Measurements from ENCODE around the gene UVSSA.

The UVSSA gene

DNA sequence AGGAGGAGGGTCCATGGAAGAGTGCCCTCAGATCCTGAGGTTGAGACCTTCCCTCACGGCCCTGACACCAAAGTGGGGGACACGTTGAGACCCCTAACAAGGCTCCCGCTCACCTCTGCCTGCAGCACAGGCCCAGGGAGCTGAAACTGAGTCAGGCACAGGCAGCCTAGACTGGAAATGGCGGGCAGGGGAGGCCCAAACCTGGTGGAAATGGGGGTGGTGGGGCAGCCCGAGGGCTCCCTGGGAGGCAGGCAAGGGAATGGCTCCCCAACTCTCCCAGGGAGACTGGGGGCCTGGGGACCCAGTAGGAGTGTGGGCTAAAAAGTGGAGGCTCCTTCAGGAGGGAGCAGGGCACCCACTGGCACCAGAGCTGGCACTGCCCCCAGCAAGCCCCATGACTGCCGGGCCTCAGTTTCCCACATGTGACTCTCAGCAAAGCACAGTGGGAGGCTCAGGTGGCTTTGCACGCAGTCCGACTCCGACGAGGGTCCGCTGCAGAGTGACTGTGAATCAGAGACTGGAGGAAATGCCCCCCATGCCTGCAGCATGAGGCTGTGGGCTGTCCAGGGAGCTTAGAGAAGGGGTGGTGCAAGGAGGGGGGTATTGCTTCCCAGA is 53.3 kb downstream of the UVSSA start:
- no peak for DNase-seq

- no peak for DNase-seq
These were observed 53.9 kb downstream of the UVSSA start for GRCh38 chr4:1400831-1401408.

DNA sequence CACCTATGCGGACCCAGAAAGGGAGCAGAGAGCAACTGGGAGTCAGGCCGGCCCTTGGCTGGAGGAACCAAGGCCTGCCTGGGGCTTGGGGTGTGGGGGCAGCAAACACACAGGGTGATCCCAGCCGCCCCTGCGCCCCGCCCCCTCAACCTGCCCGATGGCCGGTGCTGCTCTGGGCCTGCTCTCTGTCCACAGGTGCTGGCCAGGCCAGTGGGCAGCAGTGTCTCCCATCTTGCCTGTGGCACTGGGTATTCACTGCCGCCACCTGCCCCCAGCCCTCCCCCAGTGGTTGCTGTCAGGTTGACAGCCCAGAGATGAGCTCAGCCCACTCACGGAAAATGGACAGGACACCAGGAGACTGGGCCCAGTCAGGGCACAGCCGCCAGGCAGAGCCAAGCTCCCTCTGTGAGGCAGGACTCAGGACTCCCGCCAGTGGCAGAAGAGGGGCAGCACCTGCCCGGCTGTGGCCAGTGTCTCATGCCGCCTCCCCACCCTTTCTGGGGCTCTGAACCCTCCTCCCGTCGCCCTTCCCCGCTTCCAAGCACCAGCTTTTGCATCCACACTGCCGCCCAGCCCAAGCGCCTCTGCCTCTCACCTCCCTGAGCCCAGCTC is 54.5 kb downstream of the UVSSA start:
- no peak for DNase-seq

DNA sequence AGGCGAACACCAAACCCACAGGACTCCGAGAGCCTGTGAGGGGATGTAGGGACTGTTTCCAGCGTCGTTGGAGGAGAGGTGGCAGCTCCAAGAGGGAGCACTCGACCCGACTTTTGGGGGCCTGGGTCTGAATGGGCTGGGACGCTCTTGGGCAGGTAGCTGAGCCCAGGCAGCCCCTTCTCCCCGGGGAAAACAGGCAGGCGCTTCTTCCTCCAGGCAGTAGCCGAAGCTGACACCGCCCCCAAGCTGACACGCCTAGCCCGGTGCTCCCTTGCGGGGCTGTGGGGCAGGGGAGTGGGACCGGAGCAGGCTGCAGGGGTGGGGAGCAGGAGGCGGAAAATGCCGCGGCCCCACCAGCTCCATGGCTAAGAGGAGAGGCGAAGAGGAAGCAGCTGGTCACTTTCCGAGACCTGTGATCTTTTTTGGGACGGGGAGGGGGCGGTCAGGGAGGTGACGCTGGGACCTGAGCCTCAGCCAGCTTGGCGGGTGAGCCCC is 55.1 kb downstream of the UVSSA start:
- DNase-seq = no peak

- no peak for DNase-seq
These were observed 55.6 kb downstream of the UVSSA start for GRCh38 chr4:1402516-1403091.

GRCh38 chr4:1403177-1403583 is 56.2 kb downstream of the UVSSA start:
- DNase-seq = no peak

- DNase-seq = no peak
These were observed 56.9 kb downstream of the UVSSA start for GRCh38 chr4:1403591-1404572.

- no peak for DNase-seq
These were observed 57.7 kb downstream of the UVSSA start for GRCh38 chr4:1404573-1405253.

DNA sequence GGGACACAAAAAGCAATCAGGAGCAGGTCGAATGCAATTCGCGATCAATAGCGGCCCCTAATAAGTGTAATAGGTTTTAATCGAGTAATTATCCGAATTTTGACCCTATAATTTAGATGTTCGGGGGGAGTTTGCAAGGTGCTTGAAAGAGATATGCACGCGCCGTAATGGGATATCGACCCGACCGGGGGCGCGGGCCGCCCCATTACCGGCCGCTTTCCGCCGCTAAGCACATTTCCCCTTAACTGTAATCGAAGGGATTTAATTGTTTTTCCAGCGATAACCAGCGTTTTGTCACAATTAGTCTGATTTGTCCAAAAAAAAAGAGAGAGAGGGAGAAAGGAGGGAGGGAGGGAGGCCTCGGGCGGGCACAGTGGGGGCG is 58.2 kb downstream of the UVSSA start:
- DNase-seq = no peak

DNA sequence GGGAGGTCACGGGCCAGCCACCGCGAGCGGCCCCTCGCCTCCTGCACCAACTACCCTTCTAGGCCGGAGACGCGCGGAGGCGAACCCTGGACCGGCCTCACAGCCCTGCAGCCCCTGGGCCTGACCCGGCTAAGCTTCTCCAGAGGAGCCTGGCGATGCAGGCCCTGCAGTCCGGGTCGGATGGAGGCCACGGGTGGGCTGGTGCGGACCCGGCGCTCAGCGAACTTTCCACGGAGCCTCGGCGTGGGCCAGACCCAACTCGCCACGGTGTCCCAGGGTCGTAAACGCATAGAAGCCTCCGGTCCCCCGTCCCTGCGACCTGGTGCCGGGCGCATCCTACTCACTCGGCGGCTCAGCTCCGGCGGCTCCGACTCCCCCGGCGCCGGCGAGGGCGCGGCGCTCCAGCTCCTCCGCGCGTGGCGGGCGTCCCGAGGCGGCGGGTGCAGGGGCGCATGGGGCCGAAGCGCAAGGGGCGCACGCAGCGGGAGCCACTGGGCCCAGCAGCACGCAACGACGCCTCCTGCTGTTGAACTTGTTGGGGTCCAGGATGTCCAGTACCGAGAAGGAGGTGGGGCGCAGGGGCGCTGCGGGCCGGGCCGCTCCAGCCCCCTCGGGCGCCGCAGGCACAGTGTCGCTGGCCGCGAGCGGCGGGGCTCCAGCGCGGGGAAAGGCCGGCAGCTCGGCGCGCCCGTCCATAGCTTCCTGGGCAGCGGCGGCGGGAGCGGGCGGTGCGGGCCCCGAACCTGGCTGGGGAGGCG is 58.8 kb downstream of the UVSSA start:
- no peak for DNase-seq

GRCh38 chr4:1406394-1406980 is 59.5 kb downstream of the UVSSA start, which contains the start of gene NKX1-1:
TSS of gene NKX1-1 (minus strand) at chr4:1406442. CDS start at chr4:1406442, 0 bp downstream.
- DNase-seq = no peak

GRCh38 chr4:1406981-1407656 is 60.1 kb downstream of the UVSSA start:
- no peak for DNase-seq

DNA sequence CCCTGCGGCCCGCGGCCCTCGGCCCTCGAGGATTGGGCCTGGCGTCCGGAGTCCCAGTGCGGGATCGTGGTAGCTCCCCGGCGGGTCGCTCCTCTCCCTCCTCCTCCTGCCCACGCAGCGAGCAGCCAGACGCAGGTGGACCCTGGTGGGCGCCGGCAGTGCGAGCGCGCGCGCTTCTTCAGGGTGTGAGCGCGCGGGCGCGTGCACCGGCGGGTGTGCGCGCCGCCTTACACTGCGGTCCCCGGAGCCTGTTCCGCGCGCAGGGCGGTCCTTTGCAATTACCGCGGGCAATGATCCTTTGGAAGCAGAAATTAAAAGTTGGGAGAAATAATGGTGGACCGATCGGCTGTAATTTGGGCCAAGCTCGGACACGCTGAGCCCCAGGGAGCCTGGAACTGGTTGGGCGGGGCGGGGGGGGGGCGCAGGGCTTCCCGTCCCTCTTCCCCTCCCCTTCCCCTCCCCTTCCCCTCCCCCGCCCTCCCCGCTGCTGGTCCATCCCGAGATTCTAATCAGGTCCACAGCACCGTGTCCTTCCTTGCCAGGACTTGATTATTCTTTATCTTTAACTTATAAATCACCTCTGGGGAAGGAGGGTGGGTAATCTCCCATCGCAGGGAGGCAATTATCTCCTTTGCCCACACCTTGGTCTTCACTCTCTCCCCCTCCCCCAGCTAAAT is 60.8 kb downstream of the UVSSA start:
- no peak for DNase-seq

GRCh38 chr4:1408418-1408817 is 61.4 kb downstream of the UVSSA start:
- DNase-seq = no peak

DNA sequence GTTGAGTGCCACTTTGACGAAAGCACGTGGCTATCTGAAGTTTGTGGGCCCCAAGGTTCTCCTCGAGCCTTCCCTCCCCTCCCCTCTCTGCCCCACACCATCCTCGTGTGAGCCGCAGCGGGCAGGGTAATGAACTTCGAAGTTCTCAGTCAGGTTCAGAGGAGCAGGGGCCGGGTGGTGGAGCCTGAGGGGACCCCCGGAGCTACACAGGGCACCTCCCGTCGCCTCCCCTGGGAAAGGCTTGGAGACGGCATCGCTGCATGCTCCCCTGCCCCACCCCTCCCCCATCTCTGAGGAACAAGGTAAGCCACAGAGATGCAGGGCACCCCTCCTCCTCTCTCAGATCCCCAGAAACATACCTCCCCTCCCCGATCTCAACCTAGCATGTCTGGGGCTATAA is 62.1 kb downstream of the UVSSA start:
- DNase-seq = no peak

DNA sequence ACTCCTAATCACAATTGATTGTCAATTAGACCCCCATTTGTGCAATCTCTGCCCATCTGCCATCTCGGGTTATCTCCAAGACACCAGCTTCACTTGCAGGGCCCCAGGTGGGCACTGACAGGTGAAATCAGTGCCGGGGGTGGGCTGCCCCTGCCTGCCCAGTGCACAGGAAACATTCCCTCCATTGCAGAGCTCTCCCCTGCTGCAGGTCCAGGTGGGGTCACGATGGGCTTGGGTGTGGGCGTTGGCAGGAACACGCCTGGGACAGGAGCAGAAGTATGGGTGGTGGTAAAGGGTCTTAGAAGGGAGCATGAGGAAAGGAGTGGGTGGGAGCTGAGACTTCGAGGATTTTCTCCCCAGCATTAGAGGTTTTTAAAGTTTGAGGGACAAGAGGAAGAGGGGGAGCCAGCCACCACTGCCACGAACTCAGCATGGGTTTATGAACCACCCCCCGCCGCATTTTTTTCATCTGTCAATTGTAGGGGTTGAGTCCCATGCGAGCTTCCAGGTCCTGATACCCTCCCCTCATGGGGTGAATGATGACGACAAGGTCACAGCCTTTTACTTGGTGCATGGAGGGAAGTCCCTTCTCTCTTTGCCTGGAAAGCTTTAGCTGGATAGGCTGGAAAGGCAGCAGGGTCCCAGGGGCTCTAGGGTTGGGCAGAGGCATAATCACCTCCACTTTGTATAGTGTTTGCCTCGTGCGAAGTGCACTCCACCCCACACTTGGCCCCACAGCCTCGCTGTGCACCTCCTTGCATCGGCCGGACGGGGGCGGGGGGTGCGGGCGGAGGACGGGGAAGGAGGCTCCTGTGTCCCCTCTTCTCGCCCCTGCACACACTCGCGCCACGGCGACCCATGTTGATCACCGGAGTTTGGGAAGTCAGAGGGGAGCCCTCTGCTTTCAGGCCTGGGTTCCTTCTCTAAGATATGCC is 62.8 kb downstream of the UVSSA start:
- no peak for DNase-seq

GRCh38 chr4:1410491-1411325 is 63.7 kb downstream of the UVSSA start:
- peak; percentile 43 to 57 for DNase-seq
